ENCODE results near the gene TERC. TPM values are rescaled to one million over a fixed set of nuclear protein-coding genes. Genes with fewer than 3 reads are reported as not detected.
"Not testable (repeated sequence)": the region's sequence is repeated elsewhere in the genome, so short reads cannot be mapped to it uniquely, and the experiment has no call there.

The TERC gene
- total RNA-seq, 1 experiment from 2014 or later, result 2.5 TPM

DNA sequence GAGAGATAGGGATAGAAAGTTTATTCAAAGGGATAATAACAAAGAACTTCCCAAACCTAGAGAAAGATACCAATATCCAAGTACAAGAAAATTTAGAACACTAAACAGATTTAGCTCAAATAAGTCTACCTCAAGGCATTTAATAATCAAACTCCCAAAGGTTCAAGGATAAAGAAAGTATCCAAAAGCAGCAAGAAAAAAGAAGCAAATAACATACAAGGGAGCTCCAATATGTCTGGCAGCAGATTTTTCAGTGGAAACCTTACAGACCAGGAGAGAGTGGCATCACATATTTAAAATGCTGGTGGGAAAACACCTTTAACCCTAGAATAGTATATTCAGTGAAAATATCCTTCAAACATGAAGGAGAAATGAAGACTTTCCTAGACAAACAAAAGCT lies 33.0 kb downstream of the TERC start:
- in situ Hi-C loops (cut with HindIII; ENCODE audit: low pct_unique_long_range_greater_than_20kb, low sequenced_read_pairs); DNase-seq (ENCODE audit: low read depth, low spot score): not testable (repeated sequence)

DNA sequence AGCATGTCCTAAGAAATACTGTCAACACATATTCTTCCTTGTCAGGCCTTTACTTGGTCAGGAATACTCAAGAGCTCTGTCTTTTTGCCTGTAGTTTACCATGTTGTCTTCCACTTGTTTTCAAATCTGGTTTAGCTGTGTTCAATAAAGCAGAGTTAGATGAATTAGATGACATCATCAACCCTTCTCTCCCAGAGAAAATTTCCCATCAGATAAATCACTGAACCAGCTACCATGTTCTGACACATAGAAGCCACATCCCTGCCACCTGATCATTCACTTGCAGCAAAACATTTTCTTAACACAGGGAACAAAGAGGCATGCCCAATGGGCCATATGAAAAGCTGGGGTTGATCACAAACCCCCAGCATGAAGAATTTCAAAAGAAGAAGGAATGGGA lies 42.1 kb downstream of the TERC start:
- in situ Hi-C loops (cut with HindIII; ENCODE audit: low pct_unique_long_range_greater_than_20kb, low sequenced_read_pairs), result no loop called here
- DNase-seq (ENCODE audit: low read depth, low spot score), result no peak

DNA sequence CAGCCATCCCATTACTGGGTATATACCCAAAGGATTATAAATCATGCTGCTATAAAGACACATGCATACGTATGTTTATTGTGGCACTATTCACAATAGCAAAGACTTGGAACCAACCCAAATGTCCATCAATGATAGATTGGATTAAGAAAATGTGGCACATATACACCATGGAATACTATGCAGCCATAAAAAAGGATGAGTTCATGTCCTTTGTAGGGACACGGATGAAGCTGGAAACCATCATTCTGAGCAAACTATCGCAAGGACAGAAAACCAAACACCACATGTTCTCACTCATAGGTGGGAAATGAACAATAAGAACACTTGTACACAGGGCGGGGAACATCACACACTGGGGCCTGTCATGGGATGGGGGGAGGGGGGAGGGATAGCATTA lies 46.4 kb downstream of the TERC start:
- in situ Hi-C loops (cut with HindIII; ENCODE audit: low pct_unique_long_range_greater_than_20kb, low sequenced_read_pairs); DNase-seq (ENCODE audit: low read depth, low spot score): not testable (repeated sequence)

Small RNA genes lying within 50 kb of the gene (small RNA-seq; reads per million reads assigned to genes)
- 0 reads per million in 2 experiments for gene RNU6-637P

Other genes starting within 250 kb of the TERC start
- gene MECOM, start 101.3 kb downstream of the TERC start, total RNA-seq (2014; rRNA removed; shearing (Covaris generic)), result 0.13 and 0.51 TPM in 2 replicates
- gene ACTRT3, start 4.5 kb upstream of the TERC start, total RNA-seq (2014; rRNA removed; shearing (Covaris generic)), result 0.24 TPM in 1 of 2 replicates, not detected in the other
- gene MYNN, start 8.3 kb upstream of the TERC start, total RNA-seq (2014; rRNA removed; shearing (Covaris generic)), result 15.2 and 15.9 TPM in 2 replicates
- not detected in 2 replicates for gene LRRIQ4, start 47.8 kb upstream of the TERC start, total RNA-seq (2014; rRNA removed; shearing (Covaris generic))
- gene LRRC34, start 47.8 kb upstream of the TERC start, total RNA-seq (2014; rRNA removed; shearing (Covaris generic)), result 4.9 and 6.5 TPM in 2 replicates
- gene LRRC31, start 104.9 kb upstream of the TERC start, total RNA-seq (2014; rRNA removed; shearing (Covaris generic)), result not detected in 2 replicates
- not detected in 2 replicates for gene SAMD7, start 146.5 kb upstream of the TERC start, total RNA-seq (2014; rRNA removed; shearing (Covaris generic))
- 34.6 and 35.4 TPM in 2 replicates for gene SEC62, start 201.7 kb upstream of the TERC start, total RNA-seq (2014; rRNA removed; shearing (Covaris generic))

All from SK-MEL-5 (cell line).